ENCODE results near the gene SMAD6. TPM values are rescaled to one million over a fixed set of nuclear protein-coding genes. Genes with fewer than 3 reads are reported as not detected.

Gene SMAD6
- total and polyA plus RNA-seq, 12 donors = 1.9 to 31.9 (median 7.4) TPM

DNA sequence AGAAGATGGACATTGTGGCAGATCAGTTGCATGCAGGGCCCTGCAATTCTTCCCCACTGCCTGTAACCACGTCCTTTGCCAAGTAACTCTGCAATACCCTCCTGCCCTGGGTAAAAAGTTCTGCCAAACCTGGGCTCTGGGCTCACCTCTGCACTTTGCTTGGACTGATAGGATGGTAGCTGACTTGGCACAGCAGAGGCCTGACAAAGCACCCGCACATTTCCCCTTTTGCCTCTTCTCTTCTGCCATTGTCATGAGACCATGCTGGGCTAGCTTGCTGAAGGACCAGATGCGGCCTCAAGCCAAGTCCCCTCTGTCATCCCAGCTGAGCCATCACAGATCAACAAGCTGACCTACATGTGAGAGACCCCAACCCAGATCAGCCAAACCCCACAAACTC is 122.4 kb downstream of the SMAD6 start:
- no peaks in the 10 kb centered on the region for H3K36me3 ChIP-seq (replicated peaks in 1 of 2)
- H3K4me1 ChIP-seq (replicated peaks in 1 of 2) = peaks cover 0 to 5% of the 10 kb centered on the region in 2 donors
- no peak overlapping the region for H3K4me3 ChIP-seq
- H3K9me3 ChIP-seq (replicated peaks in 1 of 3) = no peaks in the 10 kb centered on the region
- DNase-seq = no peak
- 78 to 92% (median 84%) methylated on average over 3 of the region's 3 CpGs for WGBS, 4 donors
- H3K27me3 ChIP-seq = no peaks in the 10 kb centered on the region
- intact Hi-C loops (cut with DNase I) = no loop called here
- H3K27ac ChIP-seq = no peak overlapping the region
- TF ChIP-seq POLR2A (IDR thresholded peaks at IDR 0.05) = no peak
- TF ChIP-seq, protein P1, sequence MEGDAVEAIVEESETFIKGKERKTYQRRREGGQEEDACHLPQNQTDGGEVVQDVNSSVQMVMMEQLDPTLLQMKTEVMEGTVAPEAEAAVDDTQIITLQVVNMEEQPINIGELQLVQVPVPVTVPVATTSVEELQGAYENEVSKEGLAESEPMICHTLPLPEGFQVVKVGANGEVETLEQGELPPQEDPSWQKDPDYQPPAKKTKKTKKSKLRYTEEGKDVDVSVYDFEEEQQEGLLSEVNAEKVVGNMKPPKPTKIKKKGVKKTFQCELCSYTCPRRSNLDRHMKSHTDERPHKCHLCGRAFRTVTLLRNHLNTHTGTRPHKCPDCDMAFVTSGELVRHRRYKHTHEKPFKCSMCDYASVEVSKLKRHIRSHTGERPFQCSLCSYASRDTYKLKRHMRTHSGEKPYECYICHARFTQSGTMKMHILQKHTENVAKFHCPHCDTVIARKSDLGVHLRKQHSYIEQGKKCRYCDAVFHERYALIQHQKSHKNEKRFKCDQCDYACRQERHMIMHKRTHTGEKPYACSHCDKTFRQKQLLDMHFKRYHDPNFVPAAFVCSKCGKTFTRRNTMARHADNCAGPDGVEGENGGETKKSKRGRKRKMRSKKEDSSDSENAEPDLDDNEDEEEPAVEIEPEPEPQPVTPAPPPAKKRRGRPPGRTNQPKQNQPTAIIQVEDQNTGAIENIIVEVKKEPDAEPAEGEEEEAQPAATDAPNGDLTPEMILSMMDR (IDR thresholded peaks at IDR 0.05) = no peak

DNA sequence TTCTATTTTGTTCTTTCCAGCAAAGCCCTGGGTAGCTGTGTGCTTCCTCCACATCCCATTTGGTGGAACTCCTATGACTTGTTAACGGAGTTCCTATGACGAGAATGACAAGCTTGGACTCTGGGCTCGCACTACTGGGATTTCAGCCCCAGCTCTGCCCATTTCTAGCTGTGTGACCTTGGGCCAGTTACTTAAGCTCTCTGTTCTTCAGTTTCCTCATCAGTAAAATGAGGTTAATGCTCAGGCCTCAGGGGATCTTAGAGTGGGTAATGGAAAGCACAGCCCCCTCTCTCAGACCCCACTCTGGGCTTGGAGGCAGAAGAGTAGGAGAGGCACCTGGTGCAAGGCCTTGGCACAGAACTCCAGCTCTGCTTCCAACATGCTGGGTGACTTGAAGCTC is 123.1 kb downstream of the SMAD6 start:
- no peak for DNase-seq
- TF ChIP-seq, protein P1 (IDR thresholded peaks at IDR 0.05) = no peak
- no peak for TF ChIP-seq POLR2A (IDR thresholded peaks at IDR 0.05)

DNA sequence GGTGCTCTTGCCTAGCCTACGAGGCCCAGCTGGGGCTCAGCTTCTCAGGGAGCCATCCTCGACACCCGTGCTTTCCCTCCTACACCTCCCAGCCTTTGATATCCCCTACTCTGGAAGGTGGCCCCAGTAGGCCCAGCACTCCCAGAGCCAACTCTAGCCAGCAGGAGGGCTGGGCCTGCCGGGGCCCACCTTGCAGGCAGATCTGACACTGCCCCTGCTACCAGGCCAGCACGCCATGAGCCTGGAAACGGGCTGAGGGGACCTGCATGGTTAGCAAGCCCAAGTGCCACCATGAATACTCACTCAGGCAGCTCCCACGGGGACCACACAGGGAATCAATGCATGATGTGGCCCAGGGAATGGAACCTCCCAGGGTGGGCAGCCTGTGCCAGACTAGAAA is 123.7 kb downstream of the SMAD6 start:
- Histone ChIP-seq H3K9me3 (replicated peaks in 1 of 3) (no peaks in the 10 kb centered on the region), H3K36me3 (replicated peaks in 1 of 2) (no peaks in the 10 kb centered on the region), H3K27ac (no peak overlapping the region), H3K27me3 (no peaks in the 10 kb centered on the region), H3K4me3 (no peak overlapping the region), H3K4me1 (replicated peaks in 1 of 2) (peaks cover 0 to 5% of the 10 kb centered on the region in 2 donors)
- TF ChIP-seq, protein P1 (IDR thresholded peaks at IDR 0.05) = no peak
- TF ChIP-seq POLR2A (IDR thresholded peaks at IDR 0.05) = no peak
- 83 to 96% (median 91%) methylated on average over 5 to 7 of the region's 7 CpGs for WGBS, 4 donors
- no peak for DNase-seq
- intact Hi-C loops (cut with DNase I) = no loop called here

More for the DNA sequence above, 123.1 kb downstream of the SMAD6 start:
- Histone ChIP-seq H3K27ac (no peak overlapping the region), H3K9me3 (replicated peaks in 1 of 3) (no peaks in the 10 kb centered on the region), H3K36me3 (replicated peaks in 1 of 2) (no peaks in the 10 kb centered on the region), H3K27me3 (no peaks in the 10 kb centered on the region), H3K4me3 (no peak overlapping the region), H3K4me1 (replicated peaks in 1 of 2) (peaks cover 0 to 5% of the 10 kb centered on the region in 2 donors)
- WGBS, 4 donors = 96 to 100% (median 97%) methylated on average over 3 of the region's 3 CpGs
- intact Hi-C loops (cut with DNase I) = no loop called here

DNA sequence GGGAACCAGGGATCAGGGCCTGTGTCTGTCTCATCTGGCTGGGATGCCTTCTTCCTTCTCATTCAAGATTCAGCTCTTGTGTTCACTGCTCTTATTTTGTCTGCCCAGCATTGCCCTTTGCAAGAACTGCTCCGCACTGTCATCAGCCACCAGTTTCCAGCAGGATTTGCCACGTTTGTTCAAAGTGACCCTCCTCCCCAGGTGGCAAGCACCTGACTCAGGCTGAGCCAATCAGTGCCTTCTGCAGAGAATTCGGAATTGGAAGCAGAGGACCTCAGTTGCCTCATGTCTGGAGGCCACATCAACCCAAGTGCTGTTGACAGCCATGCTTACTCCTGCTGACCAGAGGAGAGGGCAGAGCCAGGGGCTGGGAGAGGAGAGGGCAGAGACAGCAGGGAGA is 124.5 kb downstream of the SMAD6 start:
- intact Hi-C loops (cut with DNase I) = no loop called here
- H3K36me3 ChIP-seq (replicated peaks in 1 of 2) = no peaks in the 10 kb centered on the region
- H3K4me1 ChIP-seq (replicated peaks in 1 of 2) = peaks cover 0 to 5% of the 10 kb centered on the region in 2 donors
- H3K4me3 ChIP-seq = no peak overlapping the region
- 80 to 90% (median 86%) methylated on average over 2 to 3 of the region's 3 CpGs for WGBS, 4 donors
- no peaks in the 10 kb centered on the region for H3K9me3 ChIP-seq (replicated peaks in 1 of 3)
- TF ChIP-seq, protein P1 (IDR thresholded peaks at IDR 0.05) = no peak
- no peak for TF ChIP-seq POLR2A (IDR thresholded peaks at IDR 0.05)
- no peak for DNase-seq
- H3K27me3 ChIP-seq = no peaks in the 10 kb centered on the region
- H3K27ac ChIP-seq = no peak overlapping the region
